Esophagus squamous epithelium (tissue), 4 donors: Measurements from ENCODE around the gene LSM3.

Source experiments
- CTCF ChIP-seq, 6 experiments: fragments of 450-650 bp in 4 of 6; fragments of 200-600 bp in 2 of 6; sonication (generic) in 2 of 6; IDR thresholded peaks; one replicate each; pipeline ENCODE4 v1.5.1; 2016 to 2019; ENCODE audit warnings: antibody characterized with exemption in 6 of 6, mild to moderate bottlenecking in 4 of 6, moderate library complexity in 4 of 6
- POLR2A ChIP-seq, 4 donors: fragments of 450-650 bp; IDR thresholded peaks; one replicate each; pipeline ENCODE4 v1.6.1; 2017; ENCODE audit warnings: antibody characterized with exemption in 4 of 4, mild to moderate bottlenecking in 4 of 4, moderate library complexity in 3 of 4

GRCh38 chr3:14236902-14237301 is 58.3 kb downstream of the LSM3 start:
- TF ChIP-seq CTCF (IDR thresholded peaks at IDR 0.05) (no peak), POLR2A (IDR thresholded peaks at IDR 0.05) (no peak)
